Esophagus squamous epithelium (tissue), 5 donors: Measurements from ENCODE around the gene CST8. TPM values are rescaled to one million over a fixed set of nuclear protein-coding genes. Genes with fewer than 3 reads are reported as not detected.

Experiments
- DNase-seq: peaks from one replicate; lab custom pipeline; 2025; lab: John Stamatoyannopoulos, UW
- H3K27ac ChIP-seq, 4 donors: fragments of 200-600 bp; sonication (generic); one replicate each; pipeline ENCODE4 v1.5.1; 2016 to 2019; ENCODE audit warnings: mild to moderate bottlenecking in 1 of 4
- H3K27me3 ChIP-seq, 4 donors: fragments of 200-600 bp; sonication (generic); 1 replicate in 3 of 4; 2 replicates in 1 of 4; pipeline versions ENCODE4 v1.5.1 to v1.6.0; 2017 to 2021; ENCODE audit warnings: antibody characterized with exemption in 1 of 4
- H3K36me3 ChIP-seq, 3 donors: fragments of 200-600 bp; sonication (generic); one replicate each; pipeline ENCODE4 v1.5.1; 2016 to 2019
- H3K4me1 ChIP-seq, 3 donors: fragments of 200-600 bp; sonication (generic); one replicate each; pipeline ENCODE4 v1.5.1; 2017 to 2019
- H3K4me3 ChIP-seq, 4 donors: fragments of 200-600 bp; sonication (generic); 1 replicate in 3 of 4; 2 replicates in 1 of 4; pipeline ENCODE4 v1.5.1; 2016 to 2019; ENCODE audit warnings: mild to moderate bottlenecking in 2 of 4, moderate library complexity in 1 of 4
- H3K9me3 ChIP-seq, 3 donors: fragments of 200-600 bp; sonication (generic); one replicate each; pipeline ENCODE4 v1.5.1; 2016 to 2019
- POLR2A ChIP-seq, 4 donors: fragments of 450-650 bp; IDR thresholded peaks; one replicate each; pipeline ENCODE4 v1.6.1; 2017; ENCODE audit warnings: antibody characterized with exemption in 4 of 4, mild to moderate bottlenecking in 4 of 4, moderate library complexity in 3 of 4
- WGBS, 2 donors: methylation state at CpG; one replicate each; pipeline ENCODE4 v1.1.5; 2018; 5-methylcytosine and 5-hydroxymethylcytosine counted together
- intact Hi-C: fragments of 100-400 bp; cut with DNase I; formaldehyde crosslinking; loops from one replicate; pipeline ENCODE4 v1.15.0; 2022
- total RNA-seq, 4 donors: library from RNA; depleted of rRNA; stranded (reverse); fragments of >200 nt; gene quantifications; one replicate each; pipeline ENCODE4 v1.1.0, GENCODE V29; 2016
- TF ChIP-seq, protein P1 (sequence below), 6 experiments: fragments of 450-650 bp in 4 of 6; fragments of 200-600 bp in 2 of 6; sonication (generic) in 2 of 6; IDR thresholded peaks; one replicate each; pipeline ENCODE4 v1.5.1; 2016 to 2019; ENCODE audit warnings: antibody characterized with exemption in 6 of 6, mild to moderate bottlenecking in 4 of 6, moderate library complexity in 4 of 6
- donor health status: DM: yes; HTN: yes; CAD: no.

Gene CST8
- total RNA-seq, 4 donors from 2014 or later = not detected

DNA sequence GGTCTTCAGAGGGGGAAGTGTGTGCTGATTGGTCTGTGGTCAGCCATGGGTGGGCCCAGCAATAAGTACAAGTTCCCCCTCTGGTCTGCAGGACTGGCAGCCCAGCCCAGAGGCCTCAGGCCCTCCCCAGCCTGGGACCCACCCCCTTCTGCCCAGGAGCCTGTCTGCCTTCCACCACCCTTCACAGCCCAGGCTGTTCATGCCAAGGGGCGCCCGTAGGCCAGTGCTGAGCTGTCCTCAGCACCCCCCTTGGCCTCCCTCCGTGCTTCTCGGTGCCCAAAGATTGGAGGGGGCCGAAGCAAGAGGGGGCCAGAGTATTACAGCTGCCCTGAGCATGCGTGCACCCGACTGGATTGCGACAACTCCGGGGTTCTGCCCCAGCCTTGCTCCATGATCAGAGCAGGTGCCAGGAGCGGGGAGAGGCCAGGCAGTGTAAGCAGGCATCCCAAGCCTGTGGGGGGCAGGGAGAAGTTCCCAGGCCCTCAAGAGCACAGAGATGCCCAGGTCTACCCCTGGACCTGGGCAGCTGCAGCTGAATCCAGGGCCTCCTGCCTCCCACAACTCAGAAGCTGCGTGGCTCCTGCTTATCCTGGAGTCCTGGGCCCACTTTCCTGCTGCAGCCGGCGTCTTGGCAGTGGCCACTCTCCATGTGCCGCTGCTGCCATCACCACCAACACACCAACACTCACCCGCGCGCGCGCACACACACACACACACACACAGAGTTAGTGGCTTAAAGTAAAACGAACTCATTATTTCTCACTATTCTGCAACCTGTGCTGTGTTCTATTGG lies 44.1 kb downstream of the CST8 start:
- Histone ChIP-seq H3K4me3 (no peak overlapping the region), H3K9me3 (no peaks in the 10 kb centered on the region), H3K27ac (no peak overlapping the region), H3K27me3 (no peaks in the 10 kb centered on the region), H3K36me3 (no peaks in the 10 kb centered on the region), H3K4me1 (no peaks in the 10 kb centered on the region)
- 69 to 71% methylated on average over 9 to 10 of the region's 20 CpGs for WGBS, 2 donors
- no peak for TF ChIP-seq POLR2A (IDR thresholded peaks at IDR 0.05)
- TF ChIP-seq, protein P1, sequence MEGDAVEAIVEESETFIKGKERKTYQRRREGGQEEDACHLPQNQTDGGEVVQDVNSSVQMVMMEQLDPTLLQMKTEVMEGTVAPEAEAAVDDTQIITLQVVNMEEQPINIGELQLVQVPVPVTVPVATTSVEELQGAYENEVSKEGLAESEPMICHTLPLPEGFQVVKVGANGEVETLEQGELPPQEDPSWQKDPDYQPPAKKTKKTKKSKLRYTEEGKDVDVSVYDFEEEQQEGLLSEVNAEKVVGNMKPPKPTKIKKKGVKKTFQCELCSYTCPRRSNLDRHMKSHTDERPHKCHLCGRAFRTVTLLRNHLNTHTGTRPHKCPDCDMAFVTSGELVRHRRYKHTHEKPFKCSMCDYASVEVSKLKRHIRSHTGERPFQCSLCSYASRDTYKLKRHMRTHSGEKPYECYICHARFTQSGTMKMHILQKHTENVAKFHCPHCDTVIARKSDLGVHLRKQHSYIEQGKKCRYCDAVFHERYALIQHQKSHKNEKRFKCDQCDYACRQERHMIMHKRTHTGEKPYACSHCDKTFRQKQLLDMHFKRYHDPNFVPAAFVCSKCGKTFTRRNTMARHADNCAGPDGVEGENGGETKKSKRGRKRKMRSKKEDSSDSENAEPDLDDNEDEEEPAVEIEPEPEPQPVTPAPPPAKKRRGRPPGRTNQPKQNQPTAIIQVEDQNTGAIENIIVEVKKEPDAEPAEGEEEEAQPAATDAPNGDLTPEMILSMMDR (IDR thresholded peaks at IDR 0.05) = no peak
- no peak for DNase-seq
- intact Hi-C loops = no loop called here

DNA sequence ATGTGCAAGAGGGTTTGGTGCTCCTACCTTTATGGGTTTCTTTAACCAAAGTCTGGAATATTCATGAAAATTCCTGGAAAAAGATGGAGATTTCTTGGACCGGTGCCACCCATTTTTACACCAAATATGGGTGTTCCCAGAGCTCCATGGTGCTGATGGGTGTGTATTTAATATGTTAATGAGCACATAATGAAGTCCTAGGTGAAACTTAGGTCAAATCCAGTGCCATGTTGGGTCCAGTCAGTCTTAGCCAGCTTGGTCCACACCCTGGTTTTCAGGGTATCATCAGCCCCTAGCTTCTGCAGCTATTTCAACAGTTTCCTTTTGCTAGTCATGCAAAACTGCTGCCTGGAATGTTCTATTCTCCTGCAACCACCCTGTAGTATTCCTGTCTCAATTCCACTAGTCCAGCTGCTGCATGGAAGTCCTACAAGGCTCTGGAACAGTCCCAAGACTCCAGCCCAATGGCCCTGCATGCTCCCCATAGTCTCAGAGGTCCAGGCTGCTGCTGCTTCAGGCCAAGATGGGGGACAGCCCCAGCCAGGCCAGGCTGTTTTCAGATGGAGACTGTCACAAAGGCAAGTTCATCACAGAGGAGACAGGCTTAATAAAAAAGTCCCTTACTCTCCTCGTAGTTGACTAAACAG lies 45.5 kb downstream of the CST8 start:
- intact Hi-C loops = no loop called here
- no peak for DNase-seq
- 61% methylated on average over 2 of the region's 2 CpGs for WGBS, 2 donors

DNA sequence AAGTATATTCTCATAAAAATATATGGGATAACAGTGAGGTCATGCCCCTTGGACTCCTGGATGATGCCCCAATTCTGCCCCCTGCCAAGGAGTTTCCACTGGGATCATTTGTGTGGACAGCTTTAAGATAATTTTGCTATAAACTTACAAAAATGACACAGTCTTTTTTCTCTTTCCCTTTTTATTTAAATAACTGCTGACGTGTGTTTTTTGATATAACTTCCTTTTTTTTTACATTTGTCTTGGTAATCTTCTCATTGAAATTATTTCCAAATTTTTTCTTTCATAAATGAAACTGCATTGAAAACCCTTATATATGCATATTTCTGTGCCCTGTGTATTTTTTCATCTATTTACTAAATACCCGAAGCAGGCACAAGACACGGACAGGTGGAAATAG lies 46.1 kb downstream of the CST8 start:
- Histone ChIP-seq H3K36me3 (no peaks in the 10 kb centered on the region), H3K27ac (no peak overlapping the region), H3K9me3 (no peaks in the 10 kb centered on the region), H3K4me1 (peaks cover 0 to 4% (median 0%) of the 10 kb centered on the region in 3 donors), H3K27me3 (no peaks in the 10 kb centered on the region), H3K4me3 (no peak overlapping the region)
- intact Hi-C loops = no loop called here
- no peak for DNase-seq
- TF ChIP-seq POLR2A (IDR thresholded peaks at IDR 0.05) = no peak
- TF ChIP-seq, protein P1 (IDR thresholded peaks at IDR 0.05) = no peak
- 63 to 75% methylated on average over 3 of the region's 3 CpGs for WGBS, 2 donors

More for the DNA sequence above, 45.5 kb downstream of the CST8 start:
- peaks cover 0 to 4% (median 0%) of the 10 kb centered on the region in 3 donors for H3K4me1 ChIP-seq
- TF ChIP-seq, protein P1 (IDR thresholded peaks at IDR 0.05) = no peak
- no peak for TF ChIP-seq POLR2A (IDR thresholded peaks at IDR 0.05)
- H3K9me3 ChIP-seq = no peaks in the 10 kb centered on the region
- H3K36me3 ChIP-seq = no peaks in the 10 kb centered on the region
- no peak overlapping the region for H3K4me3 ChIP-seq
- no peak overlapping the region for H3K27ac ChIP-seq
- H3K27me3 ChIP-seq = no peaks in the 10 kb centered on the region

DNA sequence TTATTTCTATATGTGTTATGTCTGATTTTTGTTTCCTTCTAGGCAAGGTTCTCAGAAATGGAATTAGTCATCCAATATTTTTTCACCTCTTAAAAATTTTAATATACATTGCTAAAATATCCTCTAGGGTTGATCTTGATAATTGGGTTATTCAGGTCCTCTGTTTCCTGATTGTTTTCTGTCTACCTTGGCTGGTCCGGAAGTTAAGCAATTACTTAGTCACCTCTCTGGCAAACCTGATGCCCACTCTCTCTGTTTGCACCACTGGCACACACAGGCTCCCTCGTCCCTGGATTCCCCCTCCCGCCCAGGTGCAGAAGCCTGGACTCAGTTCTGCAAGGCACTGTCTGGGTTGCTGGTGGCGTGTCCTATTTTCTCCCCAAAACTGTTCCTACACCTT lies 49.7 kb downstream of the CST8 start:
- intact Hi-C loops = no loop called here
- Histone ChIP-seq H3K4me3 (no peak overlapping the region), H3K36me3 (no peaks in the 10 kb centered on the region), H3K27ac (no peak overlapping the region), H3K27me3 (no peaks in the 10 kb centered on the region), H3K9me3 (no peaks in the 10 kb centered on the region), H3K4me1 (peaks cover 0 to 4% (median 0%) of the 10 kb centered on the region in 3 donors)
- no peak for DNase-seq
- 40 to 57% methylated on average over 4 of the region's 4 CpGs for WGBS, 2 donors
- TF ChIP-seq, protein P1 (IDR thresholded peaks at IDR 0.05) = no peak
- TF ChIP-seq POLR2A (IDR thresholded peaks at IDR 0.05) = no peak

DNA sequence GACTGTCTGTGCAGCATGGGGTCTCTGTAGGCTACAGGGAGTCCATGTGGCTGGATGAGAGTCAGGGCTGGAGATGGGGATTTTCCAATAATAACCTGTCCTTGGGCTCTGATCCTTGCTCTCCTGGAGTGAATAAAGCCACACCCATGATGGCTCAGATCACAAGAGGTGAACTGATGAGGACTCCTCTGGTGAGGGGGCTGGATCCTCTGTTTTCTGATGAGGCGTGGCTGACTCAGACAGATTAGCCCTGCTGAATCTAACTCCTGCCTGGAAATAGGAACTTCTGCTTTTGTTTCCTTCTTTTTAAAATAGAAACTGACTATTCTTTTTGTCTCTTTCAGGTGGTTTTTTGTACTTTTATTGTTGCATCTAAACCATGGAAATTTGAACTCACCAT lies 50.4 kb downstream of the CST8 start:
- no peak for DNase-seq
- TF ChIP-seq, protein P1 (IDR thresholded peaks at IDR 0.05) = no peak
- TF ChIP-seq POLR2A (IDR thresholded peaks at IDR 0.05) = no peak
- intact Hi-C loops = no loop called here
- H3K27me3 ChIP-seq = no peaks in the 10 kb centered on the region
- H3K4me1 ChIP-seq = peaks cover 0 to 4% (median 0%) of the 10 kb centered on the region in 3 donors
- H3K4me3 ChIP-seq = no peak overlapping the region
- no peaks in the 10 kb centered on the region for H3K36me3 ChIP-seq
- no peaks in the 10 kb centered on the region for H3K9me3 ChIP-seq
- 5 to 10% methylated on average over 1 of the region's 1 CpG for WGBS, 2 donors
- H3K27ac ChIP-seq = no peak overlapping the region
